CD4-positive, alpha-beta T cell treated with Interleukin-2 at 100 ng/mL for 4 hours (primary cell): ENCODE results near the gene ZNF10.

ENCODE experiments used
- DNase-seq: peaks from one replicate; pipeline ENCODE4 v3.0.0-alpha.2; 2020; ENCODE audit warnings: low spot score

ZNF10 gene

DNA sequence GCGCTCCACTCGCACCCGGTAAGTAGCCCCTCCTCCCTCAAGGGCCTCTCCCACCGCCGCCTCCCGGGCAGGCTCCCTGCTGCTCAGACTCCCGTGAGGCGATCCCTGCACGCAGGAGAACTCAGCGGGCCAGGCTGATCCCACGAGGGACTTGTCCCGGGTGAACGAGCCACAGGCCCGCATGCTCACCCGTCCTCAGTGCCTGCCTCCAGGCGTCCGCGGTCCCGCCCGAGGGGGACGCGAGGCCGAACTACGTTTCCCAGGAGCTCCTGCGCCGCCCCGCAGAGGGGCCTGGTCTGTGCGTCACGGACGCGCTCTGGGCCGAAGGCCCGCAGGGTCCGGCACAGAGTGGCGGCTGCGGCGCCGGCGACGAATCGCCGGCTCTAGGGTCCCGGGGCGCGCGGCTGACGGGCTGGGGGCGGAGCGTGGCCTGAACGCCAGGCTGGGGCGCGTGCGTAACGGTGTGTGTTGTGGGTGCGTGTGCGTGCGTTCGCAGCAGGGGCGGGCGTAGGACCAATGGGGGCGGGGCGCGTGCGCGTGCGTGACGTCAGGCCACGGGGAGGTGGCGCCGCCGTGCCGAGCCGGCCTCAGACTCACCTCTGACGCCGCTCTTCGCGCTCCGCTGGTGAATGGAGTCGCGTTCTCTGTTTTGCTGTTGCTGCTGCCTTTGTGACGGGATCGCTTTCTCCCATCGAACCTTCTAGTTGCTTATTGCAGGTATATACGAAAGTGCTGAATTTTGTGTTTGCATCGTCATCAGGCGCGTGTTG, at the start of gene ZNF10, which contains the start of gene ZNF891:
Gene ZNF10 (plus strand): TSS at position 590 of the 770 bp plus-strand sequence. CDS start 13,866 bp downstream, outside the sequence.
Gene ZNF891 (minus strand): TSS at position 237 of the 770 bp plus-strand sequence. CDS start 8,356 bp downstream, outside the sequence.
- DNase-seq: peak; percentile 95

DNA sequence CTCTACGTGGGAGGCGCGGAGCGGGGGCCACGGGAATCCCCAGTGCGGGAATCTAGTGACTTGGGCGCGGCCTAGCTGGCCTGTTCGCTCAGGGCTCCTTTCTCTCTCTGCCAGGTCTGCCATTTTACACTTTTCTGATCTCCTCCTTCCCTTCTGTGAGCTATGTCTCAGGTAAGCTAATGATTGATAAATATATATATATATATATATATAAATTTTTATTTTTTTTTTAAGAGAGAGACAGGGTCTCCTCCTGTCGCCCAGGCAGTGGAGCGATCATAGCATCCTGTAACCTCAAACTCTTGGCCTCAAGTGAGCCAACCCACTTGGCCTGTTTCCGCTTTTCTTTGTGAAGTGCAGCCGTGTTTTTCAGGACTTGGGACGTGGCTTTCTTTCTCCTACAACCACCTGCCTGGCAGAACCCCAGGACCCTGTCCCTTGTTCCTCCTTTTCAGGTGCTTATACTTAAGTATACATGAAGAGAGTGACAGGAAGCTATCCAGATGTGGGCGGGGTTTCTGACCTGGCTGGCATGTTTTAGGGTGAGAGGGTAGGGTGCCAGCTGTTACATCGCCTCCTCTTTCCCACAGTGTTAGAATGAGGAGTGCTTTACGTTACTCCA, 49.2 kb upstream of the ZNF10 start:
- no peak for DNase-seq

DNA sequence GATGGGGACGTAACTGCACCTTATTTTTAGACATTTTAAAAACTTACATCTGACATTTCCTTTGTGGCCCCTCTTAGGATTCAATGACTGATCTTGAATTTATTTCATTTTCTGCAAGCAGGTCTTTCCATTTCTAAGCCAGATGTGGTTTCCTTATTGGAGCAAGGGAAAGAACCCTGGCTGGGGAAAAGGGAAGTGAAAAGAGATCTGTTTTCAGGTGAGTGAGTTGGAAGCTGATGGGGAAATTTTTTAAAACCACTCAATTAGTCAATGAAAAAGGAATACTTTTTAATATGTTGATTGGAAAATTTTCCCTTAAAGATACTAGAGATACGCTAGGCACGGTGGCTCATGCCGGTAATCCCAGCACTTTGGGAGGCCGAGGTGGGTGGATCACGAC, 47.1 kb upstream of the ZNF10 start:
- no peak for DNase-seq

DNA sequence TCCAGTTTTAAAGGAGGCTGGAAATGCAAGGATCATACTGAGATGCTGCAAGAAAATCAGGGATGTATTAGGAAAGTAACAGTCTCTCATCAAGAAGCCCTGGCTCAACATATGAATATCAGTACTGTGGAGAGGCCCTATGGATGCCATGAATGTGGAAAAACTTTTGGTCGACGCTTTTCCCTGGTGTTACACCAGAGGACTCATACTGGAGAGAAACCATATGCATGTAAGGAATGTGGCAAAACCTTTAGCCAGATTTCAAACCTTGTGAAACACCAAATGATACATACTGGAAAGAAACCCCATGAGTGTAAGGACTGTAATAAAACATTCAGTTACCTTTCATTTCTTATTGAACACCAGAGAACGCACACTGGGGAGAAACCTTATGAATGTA, 24.8 kb upstream of the ZNF10 start:
- no peak for DNase-seq

DNA sequence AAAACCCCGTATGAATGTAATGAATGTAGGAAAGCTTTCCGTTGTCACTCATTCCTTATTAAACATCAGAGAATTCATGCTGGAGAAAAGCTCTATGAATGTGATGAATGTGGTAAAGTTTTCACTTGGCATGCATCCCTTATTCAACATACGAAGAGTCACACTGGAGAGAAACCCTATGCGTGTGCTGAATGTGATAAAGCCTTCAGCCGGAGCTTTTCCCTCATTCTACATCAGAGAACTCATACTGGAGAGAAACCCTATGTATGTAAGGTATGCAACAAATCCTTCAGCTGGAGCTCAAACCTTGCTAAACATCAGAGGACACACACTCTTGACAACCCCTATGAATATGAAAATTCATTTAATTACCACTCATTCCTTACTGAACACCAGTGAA, 24.2 kb upstream of the ZNF10 start:
- DNase-seq: no peak

DNA sequence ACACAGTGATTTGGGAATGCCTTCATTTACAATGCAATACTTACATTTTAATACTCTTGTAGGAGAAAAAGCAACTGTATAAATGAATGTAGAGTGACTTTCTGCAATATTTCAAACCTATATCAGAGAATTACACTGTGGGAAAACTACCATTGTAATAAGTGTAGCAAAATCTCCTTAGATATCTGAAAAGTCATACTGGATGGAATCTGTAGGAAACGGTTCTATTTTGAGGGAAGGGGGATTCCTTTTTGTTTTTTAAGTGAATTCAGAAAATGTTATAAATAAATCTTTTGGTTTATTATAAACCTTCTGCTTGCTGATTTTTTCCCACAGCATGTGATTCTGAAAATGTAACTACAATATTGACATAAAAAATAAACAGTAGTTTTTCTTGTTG, 23.3 kb upstream of the ZNF10 start:
- no peak for DNase-seq

DNA sequence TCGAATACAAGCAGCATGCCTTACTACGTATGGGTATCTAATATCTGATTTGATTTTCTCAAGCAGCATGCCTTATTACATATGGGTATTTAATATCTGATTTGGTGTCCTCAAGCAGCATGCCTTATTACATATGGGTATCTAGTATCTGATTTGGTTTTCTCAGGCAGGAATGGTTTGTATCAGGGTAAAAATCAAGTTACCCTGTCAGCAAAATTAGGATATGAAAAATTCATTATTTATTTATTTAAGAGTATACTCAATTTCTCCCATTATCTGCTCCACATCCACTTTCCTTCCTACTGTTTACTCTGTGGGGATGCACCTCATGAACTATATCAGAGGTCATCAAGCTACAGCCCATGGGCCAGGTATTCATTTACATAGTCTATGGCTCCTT, 22.3 kb upstream of the ZNF10 start:
- no peak for DNase-seq

DNA sequence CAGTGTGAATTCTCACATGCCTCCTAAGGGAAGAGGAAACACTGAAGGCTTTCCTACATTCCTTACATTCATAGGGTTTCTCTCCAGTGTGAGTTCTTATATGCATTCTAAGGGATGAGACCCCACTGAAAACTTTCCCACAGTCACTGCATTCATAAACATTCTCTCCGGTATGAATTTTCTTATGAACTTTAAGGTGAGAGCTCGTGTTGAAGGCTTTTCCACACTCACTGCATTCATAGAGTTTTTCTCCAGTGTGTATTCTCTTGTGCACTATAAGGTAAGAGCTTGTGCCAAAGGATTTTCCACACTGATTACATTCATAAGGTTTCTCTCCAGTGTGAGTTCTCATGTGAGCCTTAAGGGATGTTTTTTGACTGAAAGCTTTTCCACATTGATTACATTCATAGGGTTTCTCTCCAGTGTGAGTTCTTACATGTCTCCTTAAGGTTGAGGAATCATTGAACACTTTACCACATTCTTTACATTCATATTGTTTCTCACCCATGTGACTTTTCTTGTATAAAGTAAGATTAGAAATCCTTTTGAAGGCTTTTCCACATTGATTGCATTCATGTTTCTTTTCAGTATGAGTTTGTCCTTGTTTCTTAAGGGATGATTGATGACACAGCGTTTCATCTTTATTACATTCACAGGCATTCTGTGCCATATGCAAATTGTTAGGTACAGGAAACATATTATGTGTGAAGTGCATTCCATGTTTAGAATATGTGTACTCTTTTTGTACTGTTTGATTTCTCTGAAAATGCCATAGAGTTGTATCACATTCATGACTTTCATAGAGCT, 9.8 kb upstream of the ZNF10 start:
- DNase-seq: no peak

DNA sequence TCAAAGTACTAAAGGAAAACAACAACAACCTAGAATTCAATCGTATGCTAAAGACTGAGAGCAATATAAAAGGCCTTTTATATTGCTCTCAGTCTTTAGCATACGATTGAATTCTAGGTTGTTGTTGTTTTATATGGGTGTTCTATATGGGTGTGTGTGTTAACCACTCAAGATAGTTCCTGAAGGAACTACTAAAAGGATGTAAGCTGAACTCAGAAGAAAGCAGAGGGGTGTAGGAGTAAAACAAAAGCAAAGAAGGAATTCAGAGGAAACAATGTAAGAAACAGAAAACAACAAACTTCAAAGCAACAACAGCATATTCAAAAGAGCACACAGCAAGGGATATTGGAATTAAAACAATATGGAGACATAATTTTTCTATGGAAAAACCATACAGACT, 5.8 kb upstream of the ZNF10 start:
- DNase-seq: no peak

DNA sequence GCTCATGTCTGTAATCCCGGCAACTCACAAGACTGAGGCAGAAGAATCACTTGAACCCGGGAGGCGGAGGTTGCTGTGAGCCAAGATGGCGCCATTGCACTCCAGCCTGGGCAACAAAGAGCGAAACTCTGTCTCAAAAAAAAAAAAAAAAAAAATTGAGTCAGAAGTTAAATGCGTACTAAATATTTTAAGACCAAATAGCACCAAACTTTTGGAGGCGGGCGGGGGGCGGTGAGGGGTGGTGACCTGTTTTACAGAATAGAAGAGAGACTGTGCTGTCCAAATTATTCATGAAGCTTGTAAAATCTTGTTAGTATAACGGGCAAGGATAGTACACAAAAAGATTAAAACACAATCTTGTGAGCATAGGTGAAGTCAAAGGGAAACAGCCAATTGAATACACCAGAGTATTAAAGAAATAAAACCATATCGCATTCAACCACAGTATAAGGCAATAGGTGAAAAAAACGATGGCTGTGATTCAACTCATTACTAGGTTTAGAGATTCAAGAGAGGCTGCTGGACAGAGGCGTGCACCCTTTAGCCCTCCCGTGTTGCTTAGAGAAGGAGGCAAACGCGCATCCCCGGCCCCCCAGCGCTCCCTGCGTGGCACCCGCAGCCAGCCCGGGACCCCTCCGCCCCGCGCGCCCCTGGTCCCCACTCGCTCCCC, 924 bp upstream of the ZNF10 start:
- DNase-seq: peak; percentile 9

DNA sequence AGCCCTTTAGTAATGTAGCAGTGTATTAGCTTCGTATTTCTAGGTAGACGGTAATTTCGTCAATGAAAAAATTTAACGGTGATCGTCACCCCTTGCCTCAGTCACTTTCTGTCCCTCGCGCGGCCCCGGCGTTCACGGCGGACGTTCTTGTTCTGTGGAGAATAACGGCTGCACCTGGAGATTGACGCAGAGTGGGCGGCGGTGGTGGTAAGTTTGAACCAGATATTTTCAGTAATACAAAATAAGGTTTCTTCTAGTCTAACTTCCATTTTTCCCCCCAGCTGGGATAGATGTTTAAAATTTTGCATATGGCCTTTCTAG, 341 bp downstream of the ZNF10 start:
- no peak for DNase-seq

DNA sequence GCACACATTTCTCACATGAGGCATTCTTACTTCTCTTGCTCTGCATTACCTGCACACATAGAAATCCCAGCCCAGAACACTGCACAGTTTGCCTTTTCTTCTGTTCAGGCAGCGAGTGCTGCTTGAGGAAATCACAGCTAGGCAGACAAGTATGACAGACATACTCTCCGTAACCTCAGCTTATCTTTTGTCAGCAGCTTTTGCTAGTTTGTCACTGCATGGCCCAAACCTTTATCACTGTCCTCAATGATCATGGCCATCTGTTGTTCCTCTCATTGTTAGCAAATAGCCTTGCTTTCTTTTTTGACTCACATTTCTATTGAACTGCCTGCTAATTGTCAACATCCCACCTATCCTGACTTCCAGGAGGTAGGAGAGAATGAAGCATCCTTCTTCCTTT, 5.3 kb downstream of the ZNF10 start:
- DNase-seq: no peak

DNA sequence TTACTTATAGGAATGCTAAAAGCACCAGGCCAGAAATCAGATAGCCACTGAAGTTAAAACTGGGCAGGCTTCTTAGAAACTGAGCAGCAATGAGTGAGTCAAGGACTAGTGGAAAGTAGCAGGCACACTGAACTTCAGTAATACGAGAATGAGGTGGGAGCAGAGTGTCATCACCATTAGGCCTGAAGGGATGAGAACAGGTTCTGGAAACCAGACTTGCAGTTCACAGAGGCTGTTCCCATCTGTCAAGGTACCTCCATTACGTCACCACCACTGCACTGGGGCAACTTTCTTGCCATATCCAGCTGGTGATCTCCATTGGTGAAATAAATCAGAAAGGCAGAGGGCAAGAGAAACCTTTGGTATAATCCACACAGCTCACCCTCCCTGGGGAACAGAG, 15.6 kb downstream of the ZNF10 start:
- no peak for DNase-seq

DNA sequence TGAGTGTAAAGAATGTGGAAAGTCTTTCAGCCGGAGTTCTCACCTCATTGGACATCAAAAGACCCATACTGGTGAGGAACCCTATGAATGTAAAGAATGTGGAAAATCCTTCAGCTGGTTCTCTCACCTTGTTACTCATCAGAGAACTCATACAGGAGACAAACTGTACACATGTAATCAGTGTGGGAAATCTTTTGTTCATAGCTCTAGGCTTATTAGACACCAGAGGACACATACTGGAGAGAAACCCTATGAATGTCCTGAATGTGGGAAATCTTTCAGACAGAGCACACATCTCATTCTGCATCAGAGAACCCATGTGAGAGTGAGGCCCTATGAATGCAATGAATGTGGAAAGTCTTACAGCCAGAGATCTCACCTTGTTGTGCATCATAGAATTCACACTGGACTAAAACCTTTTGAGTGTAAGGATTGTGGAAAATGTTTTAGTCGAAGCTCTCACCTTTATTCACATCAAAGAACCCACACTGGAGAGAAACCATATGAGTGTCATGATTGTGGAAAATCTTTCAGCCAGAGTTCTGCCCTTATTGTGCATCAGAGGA, 25.8 kb downstream of the ZNF10 start:
- no peak for DNase-seq

DNA sequence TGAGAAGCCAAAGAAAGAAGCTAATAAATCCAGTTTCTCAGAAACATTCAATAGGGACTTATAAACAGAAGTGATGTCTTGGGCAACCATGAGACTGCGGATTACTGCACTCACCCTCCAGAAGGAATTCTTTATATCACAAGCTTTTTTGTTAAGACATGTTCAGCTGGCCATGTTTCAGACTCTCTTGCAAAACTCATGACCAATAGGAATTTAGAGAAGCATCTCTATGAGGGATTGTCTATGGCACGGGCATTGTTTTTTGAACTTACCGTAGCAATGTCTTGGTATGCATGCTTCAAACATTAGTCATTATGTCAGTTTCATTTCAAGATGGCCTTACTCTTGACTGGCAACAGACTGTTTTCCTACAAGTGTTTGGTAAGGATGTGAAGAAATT, 35.3 kb downstream of the ZNF10 start:
- no peak for DNase-seq

DNA sequence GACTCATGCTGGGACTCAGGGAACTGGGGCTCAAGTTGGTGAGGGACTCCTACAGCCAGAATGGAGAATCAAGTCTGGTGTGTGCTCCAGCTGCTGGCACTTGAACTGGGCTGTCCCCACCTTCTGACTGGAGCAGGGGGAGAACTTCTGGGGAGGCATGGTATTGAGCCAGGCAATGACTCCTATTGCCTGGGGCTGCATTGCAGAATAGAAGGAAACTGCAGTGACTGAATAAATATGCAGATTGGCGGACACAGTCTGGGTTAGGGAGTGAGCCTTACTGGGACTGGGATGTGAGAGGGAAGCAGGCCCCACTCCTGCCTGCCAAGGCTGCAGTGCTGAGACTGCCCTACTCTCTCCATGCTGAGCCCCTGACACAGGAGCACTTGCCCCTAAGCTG, 42.1 kb downstream of the ZNF10 start:
- DNase-seq: no peak

DNA sequence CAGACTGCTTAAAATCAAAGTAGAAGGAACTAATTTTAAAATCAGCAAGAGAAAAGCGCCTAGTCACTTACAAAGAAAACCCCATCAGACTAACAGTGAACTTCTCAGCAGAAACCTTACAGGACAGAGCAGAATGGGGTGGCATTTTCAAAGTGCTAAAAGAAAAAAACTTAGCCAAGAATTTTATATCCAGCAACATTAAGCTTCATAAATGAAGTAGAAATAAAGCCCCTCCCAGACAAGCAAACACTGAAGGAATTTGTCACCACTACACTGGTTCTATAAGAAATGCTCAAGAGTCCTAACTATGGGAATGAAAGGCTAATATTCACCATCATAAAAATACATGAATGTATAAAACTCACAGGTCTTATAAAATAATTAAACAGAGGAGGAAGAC, 44.5 kb downstream of the ZNF10 start:
- DNase-seq: no peak

DNA sequence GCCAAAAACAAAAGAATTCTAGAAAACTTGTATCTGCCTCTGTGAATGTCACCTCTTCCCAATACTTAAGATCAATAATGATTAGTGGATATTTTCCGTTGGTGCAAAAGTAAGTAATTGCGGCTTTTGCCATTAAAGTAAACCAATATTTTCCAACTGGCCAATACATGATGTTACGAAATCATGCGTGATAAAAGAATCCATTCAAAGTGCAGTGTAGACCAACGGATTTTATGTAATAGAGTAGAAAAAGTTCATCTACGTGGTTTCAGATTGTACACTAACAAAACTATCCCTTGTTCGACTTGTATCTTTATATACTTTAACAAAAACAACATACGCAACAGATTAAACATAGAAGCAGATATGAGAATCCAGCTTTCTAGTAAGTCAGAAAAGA, 50.2 kb downstream of the ZNF10 start:
- DNase-seq: no peak

DNA sequence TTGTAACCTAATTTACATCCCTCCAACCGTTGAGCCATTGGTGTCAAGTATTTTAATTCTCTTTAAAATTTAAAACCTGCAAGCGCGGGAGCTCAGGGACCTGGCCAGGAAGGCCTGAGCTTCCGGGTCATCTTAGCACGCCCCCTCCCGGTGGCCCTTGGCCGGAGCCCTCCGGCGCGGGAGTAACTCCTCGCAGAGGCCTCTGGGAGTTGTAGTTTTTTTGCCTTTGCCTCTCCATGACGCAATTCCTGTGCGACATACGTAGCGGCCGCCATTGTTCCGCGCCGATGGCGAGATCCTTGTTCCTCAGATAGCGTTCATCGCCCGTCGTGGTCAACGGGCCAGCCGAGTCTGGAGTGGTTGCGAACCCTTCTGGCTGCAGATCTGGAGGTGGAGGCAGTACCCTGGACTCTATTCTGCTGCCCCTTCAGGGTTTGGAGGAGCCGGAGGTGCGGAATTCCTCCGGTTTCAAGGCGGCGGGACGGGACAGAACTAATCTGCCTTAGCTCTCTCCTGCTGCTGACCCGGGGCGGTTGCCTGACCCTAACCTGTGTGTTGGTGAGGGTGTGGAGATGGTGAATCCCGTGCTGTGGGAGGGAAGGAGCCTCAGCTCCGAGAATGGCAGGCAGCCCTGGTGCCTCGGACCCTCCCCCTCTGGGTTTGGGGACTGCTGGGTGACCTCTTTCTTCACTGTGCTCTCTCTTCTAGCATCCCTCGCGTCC, 51.0 kb downstream of the ZNF10 start, which contains the start of gene ZNF268:
Gene ZNF268 (plus strand): TSS at position 258 of the 722 bp plus-strand sequence. CDS start 503 bp downstream, outside the sequence.
- peak; percentile 93 for DNase-seq

DNA sequence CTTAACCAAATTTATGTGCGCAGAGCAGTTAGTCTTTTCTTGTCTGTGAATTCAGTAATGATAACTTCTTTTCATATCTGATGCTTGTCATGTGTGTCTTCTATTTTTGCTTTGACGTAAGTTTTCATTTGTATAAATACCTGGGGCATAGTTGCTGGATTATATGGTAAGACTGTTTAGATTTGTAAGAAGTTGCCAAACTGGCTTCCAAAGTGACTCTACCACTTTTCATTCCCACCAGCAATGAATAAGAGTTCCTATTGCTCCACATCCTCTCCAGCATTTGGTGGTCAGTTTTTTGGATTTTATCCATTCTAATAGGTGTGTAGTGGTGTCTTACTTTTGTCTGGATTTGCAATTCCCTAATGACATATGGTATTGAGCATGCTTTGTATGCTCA, 59.7 kb downstream of the ZNF10 start:
- no peak for DNase-seq

DNA sequence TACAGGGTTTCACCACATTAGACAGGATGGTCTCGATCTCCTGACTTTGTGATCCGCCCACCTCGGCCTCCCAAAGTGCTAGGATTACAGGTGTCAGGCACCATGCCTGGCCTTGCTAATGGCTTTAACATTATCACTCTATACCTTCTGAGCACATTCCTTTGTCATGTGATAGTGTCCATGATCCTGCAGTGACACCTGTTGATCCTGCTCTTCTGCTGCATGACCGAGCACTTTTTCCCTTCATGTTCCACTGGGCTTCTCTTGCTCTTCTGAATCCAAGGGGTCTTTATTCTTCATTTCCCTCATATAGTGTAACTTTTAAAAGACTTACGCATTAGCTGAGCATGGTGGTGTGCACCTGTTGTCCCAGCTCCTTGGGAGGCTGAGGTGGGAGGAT, 62.4 kb downstream of the ZNF10 start:
- no peak for DNase-seq
